Measurements from ENCODE around the gene FNIP1.

- TF ChIP-seq CTCF (optimal IDR thresholded peaks at IDR 0.05 in 1 of 3, IDR thresholded peaks at IDR 0.05 in 1 of 3, conservative IDR thresholded peaks at IDR 0.05 in 1 of 3; ENCODE audit: extremely low read depth in 1 of 3, insufficient read depth in 2 of 3, low read length in 3 of 3) (no peak), EZH2 (IDR thresholded peaks at IDR 0.05; ENCODE audit: low read length) (no peak)
Observed at GRCh38 chr5:131694926-131695325, 101.9 kb downstream of the FNIP1 start.

Measured in keratinocyte (primary cell).